ENCODE results near the gene ADRA2B.
"Not testable (repeated sequence)": the region's sequence is repeated elsewhere in the genome, so short reads cannot be mapped to it uniquely, and the experiment has no call there.

ADRA2B gene

GRCh38 chr2:96150007-96150640 lies 33.8 kb upstream of the ADRA2B start:
- no peak for DNase-seq

- DNase-seq: no peak
Measured at GRCh38 chr2:96148410-96149217, 32.2 kb upstream of the ADRA2B start.

- no peak for DNase-seq
Measured at GRCh38 chr2:96147593-96148201, 31.3 kb upstream of the ADRA2B start.

GRCh38 chr2:96146881-96147592 lies 30.7 kb upstream of the ADRA2B start:
- DNase-seq: no peak

GRCh38 chr2:96146153-96146880 lies 29.9 kb upstream of the ADRA2B start:
- DNase-seq: no peak

GRCh38 chr2:96145848-96146152 lies 29.4 kb upstream of the ADRA2B start:
- no peak for DNase-seq

- peak; percentile 18 for DNase-seq
Measured at GRCh38 chr2:96145036-96145847, 28.9 kb upstream of the ADRA2B start, which contains the start of gene DUSP2. Gene DUSP2, minus strand, starts transcription at chr2:96145440. Its CDS starts 86 bp downstream, at chr2:96145354.

GRCh38 chr2:96144481-96145035 lies 28.2 kb upstream of the ADRA2B start:
- no peak for DNase-seq

GRCh38 chr2:96143848-96144480 lies 27.6 kb upstream of the ADRA2B start:
- DNase-seq: peak; percentile 8

- no peak for DNase-seq
Measured at GRCh38 chr2:96143231-96143847, 27.0 kb upstream of the ADRA2B start.

GRCh38 chr2:96142217-96143113 lies 26.1 kb upstream of the ADRA2B start:
- DNase-seq: no peak

GRCh38 chr2:96141624-96141967 lies 25.2 kb upstream of the ADRA2B start:
- not testable (repeated sequence) for DNase-seq

- no peak for DNase-seq
Measured at GRCh38 chr2:96140941-96141623, 24.7 kb upstream of the ADRA2B start.

- DNase-seq: no peak
Measured at GRCh38 chr2:96139181-96139758, 22.9 kb upstream of the ADRA2B start.

GRCh38 chr2:96138179-96139145 lies 22.1 kb upstream of the ADRA2B start, which contains the start of gene ASTL:
Gene ASTL, minus strand, starts transcription at chr2:96138502. Its CDS starts 66 bp downstream, at chr2:96138436.
- no peak for DNase-seq

GRCh38 chr2:96137321-96138178 lies 21.2 kb upstream of the ADRA2B start:
- no peak for DNase-seq

Data from NCI-H345 (cell line).